Measurements from ENCODE around the gene OR1B1.

Gene OR1B1

DNA sequence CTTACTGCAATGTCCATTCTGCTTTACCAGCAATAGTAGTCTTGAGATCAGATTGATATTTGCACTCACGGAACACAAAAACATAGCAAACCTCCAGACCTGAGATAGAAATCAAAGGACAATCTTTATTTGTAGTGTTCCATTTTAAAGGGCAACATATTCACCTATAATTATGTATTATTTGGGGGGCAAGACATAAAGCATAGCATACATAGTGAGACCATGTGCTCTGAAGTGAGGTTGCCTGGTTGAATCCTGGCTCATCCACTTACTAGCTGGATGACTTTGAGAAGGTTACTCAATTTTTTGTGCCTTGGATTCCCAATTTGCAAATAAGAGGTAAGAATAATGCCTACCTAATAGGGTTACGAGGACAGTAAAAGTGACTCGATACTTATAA lies at the start of gene OR1B1:
Gene OR1B1, minus strand, starts transcription at position 101 of the 400 bp plus-strand sequence.
- no peak for TF ChIP-seq CREB1 (IDR thresholded peaks at IDR 0.05; ENCODE audit: low read depth)
- TF ChIP-seq, protein P1, sequence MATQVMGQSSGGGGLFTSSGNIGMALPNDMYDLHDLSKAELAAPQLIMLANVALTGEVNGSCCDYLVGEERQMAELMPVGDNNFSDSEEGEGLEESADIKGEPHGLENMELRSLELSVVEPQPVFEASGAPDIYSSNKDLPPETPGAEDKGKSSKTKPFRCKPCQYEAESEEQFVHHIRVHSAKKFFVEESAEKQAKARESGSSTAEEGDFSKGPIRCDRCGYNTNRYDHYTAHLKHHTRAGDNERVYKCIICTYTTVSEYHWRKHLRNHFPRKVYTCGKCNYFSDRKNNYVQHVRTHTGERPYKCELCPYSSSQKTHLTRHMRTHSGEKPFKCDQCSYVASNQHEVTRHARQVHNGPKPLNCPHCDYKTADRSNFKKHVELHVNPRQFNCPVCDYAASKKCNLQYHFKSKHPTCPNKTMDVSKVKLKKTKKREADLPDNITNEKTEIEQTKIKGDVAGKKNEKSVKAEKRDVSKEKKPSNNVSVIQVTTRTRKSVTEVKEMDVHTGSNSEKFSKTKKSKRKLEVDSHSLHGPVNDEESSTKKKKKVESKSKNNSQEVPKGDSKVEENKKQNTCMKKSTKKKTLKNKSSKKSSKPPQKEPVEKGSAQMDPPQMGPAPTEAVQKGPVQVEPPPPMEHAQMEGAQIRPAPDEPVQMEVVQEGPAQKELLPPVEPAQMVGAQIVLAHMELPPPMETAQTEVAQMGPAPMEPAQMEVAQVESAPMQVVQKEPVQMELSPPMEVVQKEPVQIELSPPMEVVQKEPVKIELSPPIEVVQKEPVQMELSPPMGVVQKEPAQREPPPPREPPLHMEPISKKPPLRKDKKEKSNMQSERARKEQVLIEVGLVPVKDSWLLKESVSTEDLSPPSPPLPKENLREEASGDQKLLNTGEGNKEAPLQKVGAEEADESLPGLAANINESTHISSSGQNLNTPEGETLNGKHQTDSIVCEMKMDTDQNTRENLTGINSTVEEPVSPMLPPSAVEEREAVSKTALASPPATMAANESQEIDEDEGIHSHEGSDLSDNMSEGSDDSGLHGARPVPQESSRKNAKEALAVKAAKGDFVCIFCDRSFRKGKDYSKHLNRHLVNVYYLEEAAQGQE (IDR thresholded peaks at IDR 0.05; ENCODE audit: low read depth), result no peak
- TF ChIP-seq TCF12 (IDR thresholded peaks at IDR 0.05; ENCODE audit: low read depth), result no peak
- no peak for TF ChIP-seq NFIC (IDR thresholded peaks at IDR 0.05)
- TF ChIP-seq RAD21 (IDR thresholded peaks at IDR 0.05; ENCODE audit: low read depth), result no peak
- no peak for TF ChIP-seq TAF1 (IDR thresholded peaks at IDR 0.05; ENCODE audit: low read depth)
- no peak for TF ChIP-seq EGR1 (IDR thresholded peaks at IDR 0.05)
- TF ChIP-seq EP300 (IDR thresholded peaks at IDR 0.05; ENCODE audit: borderline replicate concordance), result no peak
- TF ChIP-seq CEBPB (IDR thresholded peaks at IDR 0.05), result no peak
- TF ChIP-seq YY1 (IDR thresholded peaks at IDR 0.05; ENCODE audit: low read depth), result no peak
- TF ChIP-seq, protein P2, sequence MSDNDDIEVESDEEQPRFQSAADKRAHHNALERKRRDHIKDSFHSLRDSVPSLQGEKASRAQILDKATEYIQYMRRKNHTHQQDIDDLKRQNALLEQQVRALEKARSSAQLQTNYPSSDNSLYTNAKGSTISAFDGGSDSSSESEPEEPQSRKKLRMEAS (IDR thresholded peaks at IDR 0.05), result no peak
- no peak for TF ChIP-seq ZBTB7A (IDR thresholded peaks at IDR 0.05; ENCODE audit: low read depth)
- no peak for TF ChIP-seq FOXM1 (IDR thresholded peaks at IDR 0.05; ENCODE audit: borderline replicate concordance, low read depth)
- no peak for TF ChIP-seq TEAD4 (IDR thresholded peaks at IDR 0.05)

DNA sequence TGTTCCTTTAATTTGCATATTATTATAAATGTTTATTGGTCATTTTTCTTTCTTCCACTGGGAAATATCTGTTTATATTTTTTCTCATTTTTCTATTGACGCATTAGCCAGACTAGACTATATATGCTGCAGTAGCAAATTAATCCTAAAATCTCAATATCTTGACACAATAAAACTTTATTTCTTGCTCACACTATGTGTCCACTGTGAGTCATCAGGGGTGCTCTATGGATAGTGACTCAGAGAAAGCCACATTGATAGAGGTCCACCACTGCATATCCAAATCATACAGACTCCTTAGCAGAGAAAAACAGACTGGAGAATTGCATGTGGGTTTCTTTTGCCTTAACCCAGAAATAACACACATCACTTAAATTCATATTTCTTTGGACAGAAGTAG lies 38.3 kb upstream of the OR1B1 start:
- no peak for TF ChIP-seq EGR1 (IDR thresholded peaks at IDR 0.05)

DNA sequence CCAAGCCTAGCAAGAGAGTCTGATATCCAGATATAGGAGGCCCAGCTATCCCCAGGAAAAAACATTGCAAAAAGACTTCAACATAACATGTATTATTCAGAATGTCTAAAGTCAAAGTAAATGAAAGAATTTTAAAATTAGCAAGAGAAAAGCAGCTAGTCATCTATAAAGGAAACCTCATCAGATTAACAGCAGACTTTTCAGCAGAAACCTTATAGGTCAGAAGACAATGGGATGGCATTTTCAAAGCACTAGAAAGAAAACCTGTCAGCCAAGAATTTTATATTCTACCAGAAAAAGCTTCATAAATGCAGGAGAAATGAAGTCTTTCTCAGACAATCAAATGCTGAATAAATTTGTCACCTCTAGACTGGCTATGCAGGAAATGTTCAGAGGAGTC lies 27.4 kb upstream of the OR1B1 start:
- TF ChIP-seq EP300 (IDR thresholded peaks at IDR 0.05; ENCODE audit: borderline replicate concordance) (no peak), YY1 (IDR thresholded peaks at IDR 0.05; ENCODE audit: low read depth) (no peak), CEBPB (IDR thresholded peaks at IDR 0.05) (no peak)
- TF ChIP-seq, protein P3, sequence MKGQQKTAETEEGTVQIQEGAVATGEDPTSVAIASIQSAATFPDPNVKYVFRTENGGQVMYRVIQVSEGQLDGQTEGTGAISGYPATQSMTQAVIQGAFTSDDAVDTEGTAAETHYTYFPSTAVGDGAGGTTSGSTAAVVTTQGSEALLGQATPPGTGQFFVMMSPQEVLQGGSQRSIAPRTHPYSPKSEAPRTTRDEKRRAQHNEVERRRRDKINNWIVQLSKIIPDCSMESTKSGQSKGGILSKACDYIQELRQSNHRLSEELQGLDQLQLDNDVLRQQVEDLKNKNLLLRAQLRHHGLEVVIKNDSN (IDR thresholded peaks at IDR 0.05), result no peak

DNA sequence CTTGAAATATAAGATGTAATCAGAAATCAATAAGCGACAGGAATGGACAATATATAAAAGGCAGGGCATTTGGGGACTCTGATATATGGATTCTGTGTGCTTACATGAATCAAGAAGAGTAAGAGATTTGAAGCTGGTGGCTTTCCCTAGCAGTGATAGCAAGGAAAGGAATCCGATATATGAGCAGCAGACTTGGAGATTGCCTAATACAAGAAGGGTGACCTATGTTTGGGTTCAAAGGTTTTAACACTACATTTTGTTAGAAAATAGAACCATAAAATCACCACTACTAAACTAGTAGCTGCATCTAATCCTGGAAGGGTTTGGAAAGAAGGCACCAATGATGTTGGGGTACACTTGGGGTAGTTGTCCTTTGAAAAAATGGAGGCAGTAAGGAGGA lies 15.1 kb upstream of the OR1B1 start:
- no peak for TF ChIP-seq TEAD4 (IDR thresholded peaks at IDR 0.05)
- TF ChIP-seq FOXM1 (IDR thresholded peaks at IDR 0.05; ENCODE audit: borderline replicate concordance, low read depth), result no peak
- no peak for TF ChIP-seq YY1 (IDR thresholded peaks at IDR 0.05; ENCODE audit: low read depth)
- TF ChIP-seq TAF1 (IDR thresholded peaks at IDR 0.05; ENCODE audit: low read depth), result no peak
- no peak for TF ChIP-seq EGR1 (IDR thresholded peaks at IDR 0.05)
- TF ChIP-seq CEBPB (IDR thresholded peaks at IDR 0.05), result no peak
- no peak for TF ChIP-seq RAD21 (IDR thresholded peaks at IDR 0.05; ENCODE audit: low read depth)

DNA sequence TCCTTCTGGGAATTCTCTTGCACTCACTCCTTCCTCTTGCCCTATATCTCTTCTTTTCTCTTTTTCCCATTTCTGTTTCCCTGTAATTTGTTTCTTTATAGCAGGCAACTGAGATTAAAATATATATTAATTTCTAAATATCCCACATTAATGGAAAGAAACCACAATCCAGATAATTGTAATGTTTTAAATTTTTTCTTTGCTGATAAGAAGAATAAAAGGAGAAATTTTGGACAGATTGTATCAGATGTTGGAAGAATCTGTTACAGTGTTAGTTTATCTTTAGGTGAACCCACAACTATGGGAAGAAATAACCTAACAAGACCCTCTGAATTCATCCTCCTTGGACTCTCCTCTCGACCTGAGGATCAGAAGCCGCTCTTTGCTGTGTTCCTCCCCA lies 4.0 kb upstream of the OR1B1 start, which contains the start of gene OR1L1:
Gene OR1L1, plus strand, starts transcription at position 301 of the 400 bp plus-strand sequence. Its CDS starts 0 bp downstream, at position 301.
- TF ChIP-seq EP300 (IDR thresholded peaks at IDR 0.05; ENCODE audit: borderline replicate concordance) (no peak), NFIC (IDR thresholded peaks at IDR 0.05) (no peak), RAD21 (IDR thresholded peaks at IDR 0.05; ENCODE audit: low read depth) (no peak), TAF1 (IDR thresholded peaks at IDR 0.05; ENCODE audit: low read depth) (no peak)

DNA sequence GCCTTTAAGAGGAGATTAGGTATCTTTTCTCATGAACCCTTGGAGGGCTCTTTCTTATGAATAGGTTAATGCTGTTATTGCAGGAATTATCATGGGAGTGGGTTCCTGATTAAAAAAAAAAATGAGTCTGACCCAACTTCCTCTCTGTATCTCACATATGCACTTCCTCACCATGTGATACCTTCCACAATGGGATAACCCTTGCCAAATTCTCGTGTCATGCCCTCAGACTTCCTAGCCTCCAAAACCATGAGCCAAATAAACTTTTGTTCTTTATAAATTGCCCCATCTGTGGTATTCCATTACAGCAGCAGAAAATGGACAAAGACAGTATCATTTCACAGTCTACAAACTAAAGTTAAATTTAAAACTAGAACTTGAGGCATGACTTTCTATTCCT lies 1.0 kb downstream of the OR1B1 start:
- no peak for TF ChIP-seq CEBPB (IDR thresholded peaks at IDR 0.05)
- TF ChIP-seq EGR1 (IDR thresholded peaks at IDR 0.05), result no peak
- no peak for TF ChIP-seq YY1 (IDR thresholded peaks at IDR 0.05; ENCODE audit: low read depth)
- TF ChIP-seq, protein P2 (IDR thresholded peaks at IDR 0.05), result no peak
- TF ChIP-seq, protein P3 (IDR thresholded peaks at IDR 0.05), result no peak
- no peak for TF ChIP-seq FOXM1 (IDR thresholded peaks at IDR 0.05; ENCODE audit: borderline replicate concordance, low read depth)
- TF ChIP-seq, protein P1 (IDR thresholded peaks at IDR 0.05; ENCODE audit: low read depth), result no peak
- no peak for TF ChIP-seq TCF12 (IDR thresholded peaks at IDR 0.05; ENCODE audit: low read depth)
- no peak for TF ChIP-seq TAF1 (IDR thresholded peaks at IDR 0.05; ENCODE audit: low read depth)

DNA sequence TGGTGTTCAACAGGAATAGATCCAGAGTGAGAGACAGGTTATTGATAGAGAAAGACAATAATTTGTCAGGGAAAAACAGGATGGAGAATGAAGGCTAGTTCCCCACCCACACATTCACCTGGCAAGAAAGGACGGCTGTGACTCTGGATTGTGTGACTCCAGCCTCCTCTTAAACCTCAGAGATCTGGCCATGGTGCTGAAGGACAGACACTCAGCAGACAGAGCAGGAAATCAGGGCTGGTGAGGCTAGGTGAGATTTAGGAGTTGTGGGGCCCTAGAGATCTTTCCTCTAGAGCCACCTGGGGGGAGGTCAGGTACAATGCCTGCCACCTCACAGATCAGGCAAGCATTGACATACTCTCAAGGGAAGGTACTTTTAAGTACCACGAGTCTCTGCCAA lies 15.2 kb downstream of the OR1B1 start:
- TF ChIP-seq TEAD4 (IDR thresholded peaks at IDR 0.05), result no peak
- TF ChIP-seq FOXM1 (IDR thresholded peaks at IDR 0.05; ENCODE audit: borderline replicate concordance, low read depth), result no peak
- TF ChIP-seq, protein P1 (IDR thresholded peaks at IDR 0.05; ENCODE audit: low read depth), result peak; percentile 88
- TF ChIP-seq RAD21 (IDR thresholded peaks at IDR 0.05; ENCODE audit: low read depth), result no peak

All from Ishikawa (cell line).